Vagina (tissue), 2 donors: ENCODE data around the gene SERPINA4. TPM values are rescaled to one million over a fixed set of nuclear protein-coding genes. Genes with fewer than 3 reads are reported as not detected.
"Not testable (repeated sequence)": the region's sequence is repeated elsewhere in the genome, so short reads cannot be mapped to it uniquely, and the experiment has no call there.

ENCODE experiments used
- DNase-seq, 2 donors: peaks; one replicate each; pipeline ENCODE4 v3.0.0-alpha.2; 2017; ENCODE audit errors: extremely low spot score in 2 of 2
- H3K27ac ChIP-seq: fragments of 200-600 bp; sonication (generic); one replicate; pipeline ENCODE4 v1.5.1; 2019
- H3K27me3 ChIP-seq: fragments of 200-600 bp; sonication (generic); one replicate; pipeline ENCODE4 v1.5.1; 2019
- H3K36me3 ChIP-seq, 2 donors: fragments of 200-600 bp; sonication (generic); one replicate each; pipeline ENCODE4 v1.5.1; 2017 to 2019
- H3K4me1 ChIP-seq: fragments of 200-600 bp; sonication (generic); one replicate; pipeline ENCODE4 v1.5.1; 2019
- H3K4me3 ChIP-seq, 2 donors: fragments of 200-600 bp; sonication (generic); 1 replicate in 1 of 2; 2 replicates in 1 of 2; pipeline ENCODE4 v1.5.1; 2016 to 2019
- H3K9me3 ChIP-seq: fragments of 200-600 bp; sonication (generic); one replicate; pipeline ENCODE4 v1.5.1; 2019
- POLR2A ChIP-seq, 2 donors: fragments of 450-650 bp; IDR thresholded peaks; one replicate each; pipeline ENCODE4 v1.6.1; 2017; ENCODE audit warnings: antibody characterized with exemption in 2 of 2, mild to moderate bottlenecking in 2 of 2, moderate library complexity in 2 of 2
- POLR2AphosphoS5 ChIP-seq, 2 donors: sonication (generic); formaldehyde crosslinking; IDR thresholded peaks; one replicate each; pipeline ENCODE4 v1.9.0; 2017; ENCODE audit warnings: antibody characterized with exemption in 2 of 2, mild to moderate bottlenecking in 2 of 2, low read depth in 1 of 2; ENCODE audit not compliant: insufficient read depth in 1 of 2
- intact Hi-C: fragments of 100-400 bp; cut with DNase I; formaldehyde crosslinking; loops from one replicate; pipeline ENCODE4 v1.15.1; 2023
- total RNA-seq: library from RNA; depleted of rRNA; stranded (reverse); fragments of >200 nt; gene quantifications from one replicate; pipeline ENCODE4 v1.2.3, GENCODE V29; 2016
- TF ChIP-seq, protein P1 (sequence below), 3 experiments: fragments of 450-650 bp in 2 of 3; fragments of 200-600 bp in 1 of 3; sonication (generic) in 1 of 3; IDR thresholded peaks; one replicate each; pipeline ENCODE4 v1.5.1; 2017 to 2019; ENCODE audit warnings: antibody characterized with exemption in 3 of 3, mild to moderate bottlenecking in 2 of 3, moderate library complexity in 2 of 3

SERPINA4 gene
- total RNA-seq, 1 donor from 2014 or later: not detected

- Histone ChIP-seq H3K4me1 (peaks cover 9% of the 10 kb centered on the region), H3K4me3 (no peak overlapping the region), H3K27me3 (no peaks in the 10 kb centered on the region), H3K9me3 (no peaks in the 10 kb centered on the region), H3K27ac (peak overlapping the region; percentile 66), H3K36me3 (no peaks in the 10 kb centered on the region)
- TF ChIP-seq POLR2AphosphoS5 (IDR thresholded peaks at IDR 0.05; ENCODE audit: insufficient read depth in 1 of 2, low read depth in 1 of 2) (no peak), POLR2A (IDR thresholded peaks at IDR 0.05) (no peak)
- intact Hi-C loops: no loop called here
- DNase-seq: no peak
Observed at GRCh38 chr14:94571950-94572349, 10.7 kb downstream of the SERPINA4 start.

DNA sequence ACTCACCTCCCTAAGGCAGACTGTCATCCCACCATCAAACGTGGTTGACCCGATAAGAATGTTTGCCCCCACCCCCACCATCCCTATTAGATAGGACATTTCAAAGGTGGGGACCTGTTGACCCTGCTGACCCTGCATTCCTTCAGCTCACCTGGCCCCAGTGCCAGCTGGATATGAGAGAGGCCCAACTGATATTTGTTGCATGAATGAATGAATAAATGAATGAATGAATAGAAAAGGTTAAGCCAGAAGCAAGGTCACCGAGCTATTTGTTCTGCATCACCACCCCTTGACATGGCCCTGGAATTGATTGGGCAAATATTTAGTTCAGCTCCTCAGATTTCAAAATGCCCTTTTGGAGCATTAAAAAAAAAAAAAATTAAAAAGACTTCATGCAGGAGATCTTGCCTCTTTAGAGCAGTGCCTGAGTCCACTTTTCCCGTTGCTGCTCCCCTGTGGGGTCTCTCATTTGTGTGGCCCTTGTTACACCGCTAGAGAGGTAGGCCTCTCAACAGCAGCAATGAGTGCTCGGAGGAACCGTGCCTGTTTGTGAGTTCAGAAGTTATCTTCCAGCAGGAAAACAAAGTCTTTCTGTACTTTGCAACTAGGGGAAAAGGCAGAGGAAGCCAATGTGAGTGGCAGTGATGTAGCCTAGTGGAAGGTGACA lies 11.5 kb downstream of the SERPINA4 start:
- no peak for DNase-seq
- TF ChIP-seq POLR2A (IDR thresholded peaks at IDR 0.05): no peak
- TF ChIP-seq, protein P1, sequence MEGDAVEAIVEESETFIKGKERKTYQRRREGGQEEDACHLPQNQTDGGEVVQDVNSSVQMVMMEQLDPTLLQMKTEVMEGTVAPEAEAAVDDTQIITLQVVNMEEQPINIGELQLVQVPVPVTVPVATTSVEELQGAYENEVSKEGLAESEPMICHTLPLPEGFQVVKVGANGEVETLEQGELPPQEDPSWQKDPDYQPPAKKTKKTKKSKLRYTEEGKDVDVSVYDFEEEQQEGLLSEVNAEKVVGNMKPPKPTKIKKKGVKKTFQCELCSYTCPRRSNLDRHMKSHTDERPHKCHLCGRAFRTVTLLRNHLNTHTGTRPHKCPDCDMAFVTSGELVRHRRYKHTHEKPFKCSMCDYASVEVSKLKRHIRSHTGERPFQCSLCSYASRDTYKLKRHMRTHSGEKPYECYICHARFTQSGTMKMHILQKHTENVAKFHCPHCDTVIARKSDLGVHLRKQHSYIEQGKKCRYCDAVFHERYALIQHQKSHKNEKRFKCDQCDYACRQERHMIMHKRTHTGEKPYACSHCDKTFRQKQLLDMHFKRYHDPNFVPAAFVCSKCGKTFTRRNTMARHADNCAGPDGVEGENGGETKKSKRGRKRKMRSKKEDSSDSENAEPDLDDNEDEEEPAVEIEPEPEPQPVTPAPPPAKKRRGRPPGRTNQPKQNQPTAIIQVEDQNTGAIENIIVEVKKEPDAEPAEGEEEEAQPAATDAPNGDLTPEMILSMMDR (IDR thresholded peaks at IDR 0.05): no peak
- TF ChIP-seq POLR2AphosphoS5 (IDR thresholded peaks at IDR 0.05; ENCODE audit: insufficient read depth in 1 of 2, low read depth in 1 of 2): no peak
- H3K27ac ChIP-seq: no peak overlapping the region

DNA sequence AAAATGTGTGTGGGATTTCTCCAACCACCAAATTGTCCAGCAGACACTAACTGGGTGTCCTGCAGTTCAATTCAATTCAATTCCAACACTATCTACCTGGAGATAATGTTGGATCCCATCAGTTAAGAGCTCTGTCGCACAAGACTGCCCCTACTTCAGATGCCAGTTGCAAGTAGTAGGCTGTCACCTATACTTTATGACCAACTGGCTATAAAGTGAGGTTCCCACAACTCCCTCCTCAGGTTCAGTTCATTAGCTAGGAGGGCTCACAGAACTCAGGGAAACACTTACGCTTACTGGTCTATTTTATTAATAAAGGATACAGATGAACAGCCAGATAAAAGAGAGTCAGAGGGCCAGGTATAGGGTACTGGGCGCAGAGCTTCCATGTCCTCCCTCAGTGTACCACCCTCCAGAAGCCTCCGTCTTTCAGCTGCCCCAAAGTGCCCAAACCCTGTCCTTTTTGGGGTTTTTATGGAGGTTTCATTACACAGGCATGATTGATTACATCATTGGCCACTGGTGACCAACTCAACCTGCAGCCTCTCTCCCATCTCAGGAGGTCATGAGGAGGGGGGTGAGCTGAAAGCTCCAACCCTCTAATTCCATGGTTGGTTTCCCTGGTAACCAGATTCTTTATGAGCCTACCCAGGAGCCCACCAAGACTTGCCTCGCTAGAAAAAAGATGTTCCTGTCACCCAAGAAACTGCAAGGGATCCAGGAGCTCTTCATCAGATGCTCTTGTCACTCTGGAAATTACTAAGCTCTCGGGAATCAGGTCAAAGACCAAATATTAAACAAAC lies 12.4 kb downstream of the SERPINA4 start:
- intact Hi-C loops: no loop called here
- Histone ChIP-seq H3K9me3 (no peaks in the 10 kb centered on the region), H3K4me3 (no peak overlapping the region), H3K4me1 (peaks cover 9% of the 10 kb centered on the region), H3K36me3 (no peaks in the 10 kb centered on the region), H3K27ac (no peak overlapping the region), H3K27me3 (no peaks in the 10 kb centered on the region)
- DNase-seq: no peak
- no peak for TF ChIP-seq POLR2AphosphoS5 (IDR thresholded peaks at IDR 0.05; ENCODE audit: insufficient read depth in 1 of 2, low read depth in 1 of 2)
- no peak for TF ChIP-seq POLR2A (IDR thresholded peaks at IDR 0.05)

More for the DNA sequence above, 11.5 kb downstream of the SERPINA4 start:
- Histone ChIP-seq H3K9me3 (no peaks in the 10 kb centered on the region), H3K36me3 (no peaks in the 10 kb centered on the region), H3K4me3 (no peak overlapping the region), H3K27me3 (no peaks in the 10 kb centered on the region), H3K4me1 (peaks cover 9% of the 10 kb centered on the region)
- intact Hi-C loops: no loop called here

GRCh38 chr14:94574336-94574735 lies 13.1 kb downstream of the SERPINA4 start:
- no peaks in the 10 kb centered on the region for H3K9me3 ChIP-seq
- H3K4me1 ChIP-seq: peaks cover 9% of the 10 kb centered on the region
- H3K4me3 ChIP-seq: no peak overlapping the region
- TF ChIP-seq POLR2AphosphoS5 (IDR thresholded peaks at IDR 0.05; ENCODE audit: insufficient read depth in 1 of 2, low read depth in 1 of 2): no peak
- TF ChIP-seq, protein P1 (IDR thresholded peaks at IDR 0.05): no peak
- TF ChIP-seq POLR2A (IDR thresholded peaks at IDR 0.05): no peak
- H3K36me3 ChIP-seq: no peaks in the 10 kb centered on the region
- H3K27ac ChIP-seq: no peak overlapping the region
- no peaks in the 10 kb centered on the region for H3K27me3 ChIP-seq
- DNase-seq: no peak
- intact Hi-C loops: no loop called here

GRCh38 chr14:94575730-94576585 lies 14.7 kb downstream of the SERPINA4 start:
- Histone ChIP-seq H3K4me1 (peaks cover 9% of the 10 kb centered on the region), H3K27ac (no peak overlapping the region), H3K4me3 (no peak overlapping the region), H3K27me3 (no peaks in the 10 kb centered on the region), H3K36me3 (no peaks in the 10 kb centered on the region), H3K9me3 (no peaks in the 10 kb centered on the region)
- TF ChIP-seq POLR2AphosphoS5 (IDR thresholded peaks at IDR 0.05; ENCODE audit: insufficient read depth in 1 of 2, low read depth in 1 of 2): no peak
- no peak for TF ChIP-seq POLR2A (IDR thresholded peaks at IDR 0.05)
- TF ChIP-seq, protein P1 (IDR thresholded peaks at IDR 0.05): no peak
- intact Hi-C loops: no loop called here
- no peak for DNase-seq

DNA sequence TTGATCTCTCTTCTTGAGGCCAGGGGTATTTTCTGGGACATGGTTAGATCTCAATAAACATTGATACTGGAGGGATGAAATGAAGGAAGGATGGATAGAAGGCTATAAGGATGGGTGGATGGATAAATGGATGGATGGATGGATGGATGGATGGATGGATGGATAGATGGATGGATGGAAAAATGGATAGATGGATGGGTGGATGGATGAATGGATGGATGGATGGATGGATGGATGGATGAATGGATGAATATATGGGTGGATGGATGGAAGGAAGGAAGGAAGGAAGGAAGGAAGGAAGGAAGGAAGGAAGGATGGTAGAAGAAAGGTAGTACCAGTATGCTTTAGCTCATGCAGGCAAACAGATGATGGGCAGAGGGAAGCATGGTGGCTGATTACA lies 16.2 kb downstream of the SERPINA4 start:
- intact Hi-C loops, H3K27ac ChIP-seq, H3K27me3 ChIP-seq, H3K9me3 ChIP-seq, DNase-seq, H3K4me1 ChIP-seq, H3K4me3 ChIP-seq, H3K36me3 ChIP-seq: not testable (repeated sequence)
